HG03108 (cell line): ENCODE results near the gene PPIA.
A peak's percentile ranks its signal among the peaks of the same experiment; 100 is the strongest.
"Not testable (repeated sequence)": the region's sequence is repeated elsewhere in the genome, so short reads cannot be mapped to it uniquely, and the experiment has no call there.

Experiments used
- ATAC-seq: cut with Tn5 transposase; IDR thresholded peaks from one replicate; pipeline ENCODE4 v1.9.1; 2021; ENCODE audit warnings: moderate library complexity; ENCODE audit not compliant: unreplicated experiment

Gene PPIA

GRCh38 chr7:44762726-44763522, 33.6 kb upstream of the PPIA start:
- ATAC-seq: no peak

- ATAC-seq: no peak
These were observed 32.4 kb upstream of the PPIA start for GRCh38 chr7:44764081-44764480.

DNA sequence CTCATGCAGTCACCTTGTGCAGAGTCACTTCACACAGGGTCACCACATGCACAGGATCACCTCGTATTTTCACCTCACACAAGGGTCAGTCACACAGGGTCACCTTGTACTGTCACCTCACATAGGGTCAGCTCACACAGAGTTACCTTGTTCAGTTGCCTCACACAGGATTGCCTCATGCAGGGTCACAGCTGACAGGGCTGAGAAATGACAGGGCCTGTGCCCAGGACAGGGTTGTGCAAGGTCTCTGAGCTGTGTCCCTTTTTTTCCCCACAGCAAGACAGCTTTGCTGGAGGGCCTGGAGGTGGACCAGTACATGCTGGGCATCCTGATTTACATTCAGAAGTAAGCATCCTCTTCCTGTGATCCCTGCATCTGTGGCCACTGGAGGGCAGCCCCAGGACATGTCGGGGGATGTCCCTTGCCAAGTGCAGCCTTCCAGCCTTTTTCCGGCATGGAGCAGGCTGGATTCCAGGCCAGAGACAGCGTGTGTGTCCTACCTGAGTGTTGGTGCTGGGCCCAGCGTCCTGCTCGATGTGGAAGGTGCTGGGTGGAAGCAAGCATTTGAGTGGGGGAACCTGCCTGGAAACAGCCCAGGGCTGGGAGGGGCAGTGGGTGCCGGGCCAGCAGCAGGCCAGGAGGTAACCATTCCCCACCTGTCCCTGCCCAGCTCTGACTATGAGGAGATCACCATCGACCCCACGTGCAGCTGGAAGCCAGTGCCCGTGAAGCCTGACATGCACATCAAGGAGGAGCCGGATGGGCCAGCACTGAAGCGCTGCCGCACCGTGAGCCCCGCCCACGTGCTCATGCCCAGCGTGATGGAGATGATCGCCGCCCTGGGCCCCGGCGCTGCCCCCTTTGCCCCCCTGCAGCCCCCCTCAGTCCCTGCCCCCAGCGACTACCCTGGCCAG, 31.6 kb upstream of the PPIA start:
- ATAC-seq: no peak

DNA sequence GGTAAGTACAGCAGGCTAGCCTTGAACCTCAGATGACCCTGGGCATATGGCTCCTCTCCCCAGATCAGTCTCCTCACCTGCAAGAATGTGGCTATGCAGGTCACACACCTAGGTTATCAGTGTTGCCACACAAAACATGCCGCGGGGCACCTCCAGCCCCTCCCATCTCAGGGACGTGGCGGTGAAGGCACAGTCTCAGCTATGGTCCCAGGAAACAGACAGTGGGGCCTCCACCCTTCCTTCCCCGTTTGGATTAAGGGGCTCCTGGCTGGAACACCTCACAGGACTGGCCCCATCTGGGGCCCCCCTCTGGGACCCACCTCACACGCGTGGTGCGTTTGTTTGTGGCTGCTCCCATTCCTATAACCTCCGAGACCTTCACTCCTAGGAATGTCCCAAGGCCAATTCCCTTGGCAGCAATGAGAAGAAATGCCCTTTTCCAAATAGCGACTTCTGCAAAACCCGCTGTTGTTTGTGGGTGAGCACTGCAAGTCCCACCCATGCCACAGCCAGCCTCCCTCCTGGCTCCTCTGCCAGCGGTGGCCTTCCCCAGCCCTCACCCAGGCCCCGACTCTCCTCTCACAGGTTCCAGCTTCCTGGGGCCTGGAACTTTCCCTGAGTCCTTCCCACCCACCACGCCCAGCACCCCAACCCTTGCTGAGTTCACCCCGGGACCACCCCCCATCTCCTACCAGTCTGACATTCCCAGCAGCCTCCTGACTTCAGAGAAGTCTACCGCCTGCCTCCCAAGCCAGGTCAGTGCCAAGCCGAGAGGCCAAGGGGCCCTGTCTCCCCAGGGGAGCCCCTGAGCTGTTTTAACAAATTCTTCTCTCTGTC, 30.7 kb upstream of the PPIA start:
- ATAC-seq: no peak

DNA sequence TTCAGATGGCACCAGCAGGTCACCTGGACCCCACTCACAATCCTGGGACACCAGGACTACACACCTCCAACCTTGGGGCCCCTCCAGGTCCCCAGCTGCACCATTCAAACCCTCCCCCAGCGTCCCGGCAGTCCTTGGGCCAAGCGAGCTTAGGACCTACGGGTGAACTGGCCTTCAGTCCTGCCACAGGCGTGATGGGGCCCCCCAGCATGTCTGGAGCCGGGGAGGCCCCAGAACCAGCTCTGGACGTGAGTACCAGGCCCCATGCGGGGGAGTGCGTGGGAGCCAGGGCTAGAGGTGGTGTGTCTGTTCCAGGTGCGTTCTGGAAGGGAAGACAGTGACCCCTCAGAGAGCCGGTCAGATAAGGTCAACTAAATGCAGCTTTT, 30.1 kb upstream of the PPIA start:
- ATAC-seq: no peak

DNA sequence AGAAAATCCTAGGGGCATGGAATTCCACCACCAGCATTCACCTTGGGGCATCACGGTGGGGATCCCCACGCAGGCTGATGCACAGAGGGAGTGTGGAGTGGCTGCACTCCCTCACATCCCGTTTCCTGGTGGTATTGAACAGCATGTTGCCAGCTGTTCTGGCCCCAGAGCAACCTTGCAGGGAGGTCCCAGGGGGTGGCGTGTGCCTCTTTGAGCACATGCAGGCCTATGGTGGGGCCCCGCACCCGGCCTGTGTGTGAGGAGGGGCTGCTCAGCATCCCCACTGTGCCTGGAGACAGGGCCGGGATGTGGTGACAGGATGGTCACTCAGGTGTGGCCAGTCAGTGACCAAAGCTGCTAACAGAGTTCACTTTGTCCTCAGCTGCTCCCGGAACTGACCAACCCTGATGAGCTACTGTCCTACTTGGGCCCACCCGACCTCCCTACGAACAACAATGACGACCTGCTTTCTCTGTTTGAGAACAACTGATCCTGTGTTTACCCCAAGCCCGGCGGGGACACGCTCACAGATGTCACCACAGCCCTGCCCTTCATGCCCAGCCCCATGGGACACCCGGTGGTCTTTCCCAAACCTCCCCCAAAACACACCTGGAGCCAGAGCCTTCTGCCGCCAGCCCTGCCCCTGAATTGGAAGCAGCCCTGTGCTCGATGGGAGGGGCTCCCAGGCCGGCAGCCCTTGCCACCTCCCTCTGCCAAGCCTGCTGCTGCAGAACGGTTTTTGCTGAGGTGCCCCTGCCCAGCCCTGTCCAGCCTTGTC, 29.2 kb upstream of the PPIA start:
- ATAC-seq: no peak

DNA sequence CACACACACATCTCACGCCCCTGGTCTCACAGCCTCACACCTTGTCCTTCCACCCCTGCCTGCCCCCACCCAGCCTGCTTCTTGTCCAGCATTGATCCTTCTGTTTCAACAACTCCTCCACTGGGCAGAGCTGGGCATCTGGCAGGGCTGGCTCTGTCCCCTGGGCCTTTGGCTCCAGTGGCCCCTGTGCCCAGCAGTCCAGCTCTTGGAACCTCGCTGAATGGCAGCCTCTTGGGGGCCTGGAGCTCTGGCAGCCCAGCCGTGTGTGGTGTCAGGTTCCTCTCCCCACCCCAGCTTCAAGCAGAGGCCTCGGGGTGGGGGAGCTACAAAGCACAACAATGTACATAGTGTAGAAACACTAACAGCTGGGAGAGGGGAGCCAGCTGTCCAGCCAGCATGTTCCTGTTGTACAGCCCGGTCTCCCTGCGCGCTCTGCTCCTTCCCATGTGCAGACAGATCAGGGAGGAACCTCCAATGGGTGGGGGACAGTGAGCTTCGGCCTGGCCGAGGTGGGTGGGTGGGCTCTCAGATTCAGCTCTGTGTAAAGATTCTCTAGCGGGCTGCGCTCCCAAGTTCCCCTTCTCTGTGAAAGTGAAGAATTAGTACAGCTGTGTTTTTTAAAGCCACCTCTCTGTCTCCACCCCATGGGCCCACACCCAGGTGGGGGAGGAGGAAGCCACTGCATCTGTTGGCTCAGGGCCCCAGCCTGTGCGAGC, 28.4 kb upstream of the PPIA start:
- peak; percentile 61 for ATAC-seq

DNA sequence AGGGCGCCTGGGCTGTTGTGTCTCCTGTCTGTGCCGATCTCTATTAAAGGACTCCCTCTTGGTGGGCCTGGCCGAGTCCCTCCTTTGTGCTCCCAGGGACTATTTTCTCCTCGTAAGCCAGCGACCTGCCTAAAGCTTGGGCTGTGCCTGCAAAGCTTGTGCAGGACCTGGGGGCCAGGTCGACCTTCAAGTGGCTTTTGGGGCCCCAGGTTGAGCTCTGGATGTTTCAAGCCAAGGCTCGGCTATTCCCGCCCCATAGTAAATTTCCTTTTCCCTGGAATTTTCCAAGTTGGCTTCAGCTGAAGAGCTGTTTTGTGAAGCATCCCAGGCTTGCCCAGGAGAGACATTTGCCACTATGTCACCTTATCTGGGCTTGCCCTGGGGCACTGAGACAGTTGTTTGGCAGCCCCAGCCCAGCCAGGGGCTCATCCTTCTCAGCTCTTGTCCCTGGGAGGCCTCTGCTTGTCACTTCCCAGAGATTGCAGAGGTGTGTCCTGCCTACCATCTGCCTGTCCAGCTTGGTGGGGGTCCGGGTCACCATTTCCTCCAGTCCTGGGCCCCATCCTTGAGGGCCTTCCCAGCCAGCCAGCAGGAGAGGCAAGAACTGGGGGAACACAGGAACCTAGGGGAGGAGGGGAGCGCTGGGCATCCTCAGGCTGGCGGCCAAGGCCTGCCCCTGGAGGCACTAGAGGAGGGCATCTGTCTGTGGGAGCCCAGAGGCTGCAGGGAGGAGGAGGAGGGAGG, 27.7 kb upstream of the PPIA start:
- no peak for ATAC-seq

DNA sequence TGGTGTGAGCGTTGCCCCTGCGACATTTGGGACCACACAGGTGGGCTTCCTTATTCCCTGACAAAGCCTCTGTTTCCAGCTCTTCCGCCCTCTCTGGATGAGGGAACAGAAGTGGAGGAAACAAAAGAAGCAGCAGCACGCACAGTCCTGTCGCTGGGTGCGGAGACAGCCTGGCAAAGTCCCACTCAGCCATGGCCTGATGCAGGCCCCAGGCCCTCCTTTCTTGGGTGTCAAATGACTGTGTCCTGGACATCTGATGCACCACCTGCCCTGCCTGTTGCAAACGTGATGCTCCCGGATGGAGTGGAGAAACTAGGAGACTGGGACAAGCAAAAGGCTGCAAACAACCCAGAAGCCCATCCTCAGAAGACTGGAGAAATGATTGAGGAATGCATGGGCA, 27.1 kb upstream of the PPIA start:
- ATAC-seq: no peak

GRCh38 chr7:44769776-44770294, 26.6 kb upstream of the PPIA start:
- ATAC-seq: peak; percentile 58

DNA sequence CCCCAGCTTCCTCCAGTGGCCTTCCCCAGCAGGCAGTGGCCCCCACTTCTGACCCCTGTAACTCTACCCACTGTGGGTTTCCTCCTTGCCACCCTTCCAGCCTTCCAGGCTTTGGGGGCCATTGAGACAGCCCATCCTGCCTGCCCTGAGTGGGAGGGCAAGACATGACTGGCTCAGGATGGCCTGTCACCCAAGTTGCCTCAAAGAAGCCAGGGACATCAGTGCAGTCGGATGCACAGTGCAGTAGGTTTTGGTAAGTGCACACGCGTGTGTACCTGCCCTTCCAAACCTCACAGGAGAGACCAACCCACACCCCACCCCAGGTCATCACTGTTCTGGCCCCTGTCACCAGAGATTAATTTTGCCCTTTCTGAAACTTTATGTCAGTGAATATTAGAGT, 25.1 kb upstream of the PPIA start:
- no peak for ATAC-seq

DNA sequence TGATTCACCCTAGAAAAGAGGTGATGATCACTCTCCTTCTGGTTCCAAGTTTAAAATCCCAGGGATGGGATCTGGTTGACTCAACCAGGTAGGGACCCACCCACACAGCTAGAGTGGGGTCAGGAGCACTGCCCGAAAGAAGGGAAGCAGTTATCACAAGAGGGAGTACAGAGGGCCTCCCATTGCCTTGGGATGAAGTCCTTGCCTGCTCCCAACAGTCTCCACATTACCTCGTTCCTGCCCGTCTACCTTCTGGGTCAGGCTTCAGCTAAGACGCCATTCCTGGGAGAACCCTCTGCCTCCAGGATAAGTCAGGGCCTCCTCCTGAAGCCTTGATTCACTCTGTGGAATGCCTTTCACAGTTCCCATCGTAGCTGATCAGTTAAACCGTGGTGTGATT, 24.0 kb upstream of the PPIA start:
- no peak for ATAC-seq

- ATAC-seq: no peak
These were observed 23.6 kb upstream of the PPIA start for GRCh38 chr7:44772867-44773266.

DNA sequence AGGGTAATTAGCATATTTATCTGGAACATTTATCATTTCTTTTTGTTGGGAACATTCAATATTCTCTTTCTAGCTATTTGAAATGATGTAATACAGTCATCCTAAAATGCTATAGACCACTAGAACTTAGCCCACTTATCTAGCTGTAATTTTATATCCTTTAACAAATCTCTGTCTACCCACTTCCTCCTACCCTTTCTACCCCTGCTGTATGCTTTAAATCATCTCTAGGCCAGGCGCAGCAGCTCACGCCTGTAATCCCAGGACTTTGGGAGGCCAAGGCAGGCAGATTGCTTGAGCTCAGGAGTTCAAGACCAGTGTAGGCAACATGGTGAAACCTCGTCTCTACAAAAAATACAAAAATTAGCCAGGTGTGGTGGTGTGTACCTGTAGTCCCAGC, 22.0 kb upstream of the PPIA start:
- not testable (repeated sequence) for ATAC-seq

DNA sequence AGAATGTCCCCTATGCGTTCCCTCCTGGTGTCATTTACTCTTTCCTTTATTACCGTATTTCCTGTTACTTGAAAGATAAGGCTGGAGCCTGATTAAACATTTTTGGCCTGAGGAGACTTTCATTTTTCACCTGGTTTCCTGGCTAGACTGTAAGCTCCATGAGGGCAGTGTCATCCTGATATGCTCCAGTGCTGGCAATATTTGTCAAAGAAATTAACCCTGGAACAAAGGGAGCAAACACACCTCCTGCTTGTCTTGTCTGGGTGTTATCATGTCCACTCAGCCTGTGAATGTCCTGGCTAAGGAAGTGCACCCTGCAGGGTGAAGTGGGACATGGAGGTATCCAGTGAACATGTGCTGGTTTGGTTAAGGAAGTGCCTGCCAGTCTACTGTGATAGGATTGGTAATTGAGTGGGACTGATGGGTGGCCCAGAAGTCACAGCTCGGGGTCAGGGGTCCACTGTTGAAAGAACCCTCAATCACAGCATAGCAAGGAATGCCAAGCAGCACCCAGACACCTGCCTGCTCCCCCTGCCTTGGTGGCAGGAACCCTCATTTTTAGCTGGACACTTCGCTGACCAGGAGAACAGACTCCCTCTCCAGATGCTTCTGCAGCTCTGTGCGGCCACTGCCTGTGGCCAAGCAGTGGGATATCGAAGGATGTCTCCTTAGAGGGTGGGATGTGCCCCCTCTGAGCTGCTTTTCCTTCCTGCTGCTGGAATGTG, 20.9 kb upstream of the PPIA start:
- ATAC-seq: no peak

GRCh38 chr7:44776211-44776610, 20.3 kb upstream of the PPIA start:
- no peak for ATAC-seq

DNA sequence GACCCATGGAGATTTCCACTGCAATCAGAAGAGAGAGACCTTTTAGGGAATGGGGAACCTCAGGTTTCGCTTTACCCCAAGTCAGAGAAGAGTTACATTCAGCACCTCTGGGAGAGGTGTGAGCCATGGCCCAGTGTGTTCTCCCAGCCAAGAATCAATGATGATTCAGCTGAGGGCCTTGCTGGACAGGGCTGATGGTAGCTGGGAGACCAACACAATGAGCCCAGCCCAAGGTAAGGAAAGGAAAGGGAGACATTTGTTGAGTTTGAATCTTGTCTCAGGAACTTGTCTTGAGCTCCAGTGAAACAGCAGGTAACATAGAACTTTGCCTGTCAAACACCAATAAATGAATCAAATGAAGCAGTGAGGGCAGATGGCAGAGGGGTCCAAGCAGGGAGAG, 14.0 kb upstream of the PPIA start:
- no peak for ATAC-seq

DNA sequence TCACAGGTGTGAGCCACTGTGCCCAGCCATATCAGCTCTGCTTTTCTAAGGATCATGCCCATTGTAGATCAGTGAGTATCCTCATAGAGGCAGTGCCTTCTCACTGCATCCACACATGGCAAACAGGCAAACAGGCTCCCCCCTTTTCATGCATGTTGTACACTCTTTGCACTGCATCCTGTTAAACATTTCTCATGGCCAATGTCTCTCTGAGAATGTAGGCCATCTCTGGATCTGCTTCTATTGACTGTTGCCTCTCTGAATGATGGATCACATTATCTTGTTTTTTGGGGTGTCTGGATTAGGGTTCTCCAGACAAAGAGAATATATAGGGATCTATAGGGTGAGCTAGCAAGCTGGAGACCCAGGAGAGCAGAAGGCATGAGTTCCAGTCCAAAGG, 13.1 kb upstream of the PPIA start:
- no peak for ATAC-seq
